SU-DHL-6 (cell line): ENCODE measurements around the gene SEPHS1.

Experiments used
- H2AFZ ChIP-seq: fragments of 200-600 bp; sonication (generic); 2 replicates; pipeline ENCODE4 v1.6.1; 2014; ENCODE audit warnings: low read depth, mild to moderate bottlenecking, moderate library complexity, mixed read lengths, antibody characterized with exemption, low read length; ENCODE audit not compliant: severe bottlenecking
- H3F3A ChIP-seq: fragments of 200-600 bp; shearing (Covaris generic); 2 replicates; pipeline ENCODE4 v1.6.0; 2016; ENCODE audit warnings: antibody characterized with exemption, mild to moderate bottlenecking; ENCODE audit not compliant: insufficient read depth
- H3K27ac ChIP-seq: fragments of 200-600 bp; sonication (generic); 2 replicates; pipeline ENCODE4 v1.5.1; 2016; ENCODE audit warnings: low read depth, mild to moderate bottlenecking, low read length, moderate library complexity, mixed read lengths
- H3K27me3 ChIP-seq: fragments of 200-600 bp; sonication (generic), shearing (Covaris generic); 2 replicates; pipeline ENCODE4 v1.6.0; 2014; ENCODE audit warnings: mild to moderate bottlenecking, low read length
- H3K36me3 ChIP-seq: fragments of 200-600 bp; sonication (generic); 2 replicates; pipeline ENCODE4 v1.6.1; 2014; ENCODE audit warnings: mild to moderate bottlenecking, low read length, mixed read lengths
- H3K4me2 ChIP-seq: fragments of 300-600, 200-600 bp; shearing (Covaris generic), sonication (generic); 2 replicates; pipeline ENCODE4 v1.6.0; 2014; ENCODE audit warnings: low read length, low read depth, mild to moderate bottlenecking; ENCODE audit not compliant: poor library complexity, severe bottlenecking
- H3K4me3 ChIP-seq: fragments of 200-600 bp; sonication (generic); 2 replicates; pipeline ENCODE4 v1.5.1; 2014; ENCODE audit warnings: antibody characterized with exemption, low read length, mild to moderate bottlenecking, mixed read lengths; ENCODE audit not compliant: insufficient read depth, poor library complexity, severe bottlenecking
- H3K79me2 ChIP-seq: fragments of 200-600 bp; sonication (generic); 2 replicates; pipeline ENCODE4 v1.6.1; 2014; ENCODE audit warnings: mild to moderate bottlenecking, low read length, moderate library complexity; ENCODE audit not compliant: insufficient read depth
- H3K9ac ChIP-seq: fragments of 200-600 bp; sonication (generic); 2 replicates; pipeline ENCODE4 v1.7.0; 2014; ENCODE audit warnings: mild to moderate bottlenecking, low read length
- H3K9me2 ChIP-seq: fragments of 200-600 bp; sonication (generic); replicated peaks from 2 replicates; pipeline ENCODE4 v1.6.1; 2014; ENCODE audit warnings: low read length; ENCODE audit not compliant: insufficient read depth
- H3K9me3 ChIP-seq: fragments of 200-600 bp; sonication (generic); 2 replicates; pipeline ENCODE4 v1.6.1; 2014; ENCODE audit warnings: low read length, mixed read lengths; ENCODE audit not compliant: insufficient read depth
- H4K20me1 ChIP-seq: fragments of 200-600 bp; sonication (generic); 2 replicates; pipeline ENCODE4 v1.6.1; 2014; ENCODE audit warnings: low read depth, mild to moderate bottlenecking, antibody characterized with exemption, low read length, moderate library complexity, mixed read lengths
- EZH2phosphoT487 ChIP-seq: fragments of 200-600 bp; sonication (generic), shearing (Covaris generic); conservative IDR thresholded peaks from 2 replicates; pipeline ENCODE4 v1.6.1; 2018; ENCODE audit warnings: mild to moderate bottlenecking, antibody characterized with exemption, low read length, moderate library complexity, mixed read lengths
- TF ChIP-seq, protein P1 (sequence below): fragments of 200-600 bp; sonication (generic); IDR thresholded peaks from one replicate; pipeline ENCODE4 v1.5.1; 2017; ENCODE audit warnings: antibody characterized with exemption, mild to moderate bottlenecking, low read length, moderate library complexity; ENCODE audit not compliant: insufficient read depth, poor library complexity, severe bottlenecking

SEPHS1 gene

DNA sequence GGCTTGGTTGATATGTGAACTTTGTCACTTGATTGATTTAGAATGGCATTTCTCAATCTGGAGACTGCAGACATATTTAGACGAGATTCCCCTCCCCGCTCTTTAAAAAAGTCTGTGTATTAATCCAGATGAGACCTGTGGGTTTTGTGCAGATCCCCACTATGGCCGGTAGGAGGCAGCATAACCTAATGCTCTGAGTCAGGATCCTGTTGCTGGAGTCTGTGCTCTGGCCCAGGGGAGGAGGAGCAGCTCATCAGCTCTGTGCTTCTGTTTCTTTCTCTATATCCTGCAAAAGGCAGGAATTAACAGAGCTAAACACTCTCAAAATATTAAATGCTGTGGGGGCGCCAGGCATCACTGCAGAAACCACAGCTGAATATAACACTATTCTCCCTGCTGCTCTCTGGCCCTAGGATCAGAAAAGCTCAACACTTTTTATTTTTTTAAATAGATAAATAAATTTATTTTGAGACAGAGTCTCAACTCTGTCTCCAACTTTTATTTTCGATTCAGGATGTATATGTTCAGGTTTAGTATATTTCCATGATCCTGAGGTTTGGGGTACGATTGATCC lies 23.9 kb upstream of the SEPHS1 start:
- Histone ChIP-seq H2AFZ (no peak overlapping the region), H3K4me2 (no peak overlapping the region)

DNA sequence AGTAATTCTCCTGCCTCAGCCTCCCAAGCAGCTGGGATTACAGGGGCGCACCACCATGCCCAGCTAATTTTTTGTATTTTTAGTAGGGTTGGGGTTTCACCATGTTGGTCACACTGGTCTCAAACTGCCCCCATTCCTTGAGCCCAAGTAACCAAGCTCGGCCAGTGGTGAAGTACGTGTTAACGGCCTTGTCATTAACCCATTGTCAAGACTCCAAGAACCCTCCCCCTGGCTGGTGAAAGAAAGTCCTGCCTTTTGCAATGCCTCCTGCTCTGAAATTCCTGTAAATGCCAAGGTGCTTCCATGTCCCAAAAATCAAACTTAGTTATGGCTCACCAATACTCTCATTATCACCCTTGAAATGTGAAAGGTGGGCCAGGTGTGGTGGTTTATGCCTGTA lies 18.8 kb upstream of the SEPHS1 start:
- TF ChIP-seq, protein P1, sequence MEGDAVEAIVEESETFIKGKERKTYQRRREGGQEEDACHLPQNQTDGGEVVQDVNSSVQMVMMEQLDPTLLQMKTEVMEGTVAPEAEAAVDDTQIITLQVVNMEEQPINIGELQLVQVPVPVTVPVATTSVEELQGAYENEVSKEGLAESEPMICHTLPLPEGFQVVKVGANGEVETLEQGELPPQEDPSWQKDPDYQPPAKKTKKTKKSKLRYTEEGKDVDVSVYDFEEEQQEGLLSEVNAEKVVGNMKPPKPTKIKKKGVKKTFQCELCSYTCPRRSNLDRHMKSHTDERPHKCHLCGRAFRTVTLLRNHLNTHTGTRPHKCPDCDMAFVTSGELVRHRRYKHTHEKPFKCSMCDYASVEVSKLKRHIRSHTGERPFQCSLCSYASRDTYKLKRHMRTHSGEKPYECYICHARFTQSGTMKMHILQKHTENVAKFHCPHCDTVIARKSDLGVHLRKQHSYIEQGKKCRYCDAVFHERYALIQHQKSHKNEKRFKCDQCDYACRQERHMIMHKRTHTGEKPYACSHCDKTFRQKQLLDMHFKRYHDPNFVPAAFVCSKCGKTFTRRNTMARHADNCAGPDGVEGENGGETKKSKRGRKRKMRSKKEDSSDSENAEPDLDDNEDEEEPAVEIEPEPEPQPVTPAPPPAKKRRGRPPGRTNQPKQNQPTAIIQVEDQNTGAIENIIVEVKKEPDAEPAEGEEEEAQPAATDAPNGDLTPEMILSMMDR, result no peak
- no peak for TF ChIP-seq EZH2phosphoT487
- no peaks in the 10 kb centered on the region for H3K79me2 ChIP-seq
- no peaks in the 10 kb centered on the region for H3K36me3 ChIP-seq
- H3K9me3 ChIP-seq, result no peaks in the 10 kb centered on the region
- H3K27me3 ChIP-seq, result no peaks in the 10 kb centered on the region
- no peaks in the 10 kb centered on the region for H3K9me2 ChIP-seq
- H3F3A ChIP-seq, result no peaks in the 10 kb centered on the region
- H2AFZ ChIP-seq, result no peak overlapping the region
- no peak overlapping the region for H3K4me3 ChIP-seq
- H4K20me1 ChIP-seq, result no peaks in the 10 kb centered on the region
- no peak overlapping the region for H3K9ac ChIP-seq
- no peak overlapping the region for H3K27ac ChIP-seq
- H3K4me2 ChIP-seq, result no peak overlapping the region

More for the DNA sequence above, 23.9 kb upstream of the SEPHS1 start:
- TF ChIP-seq, protein P1, result peak; percentile 92
- no peak for TF ChIP-seq EZH2phosphoT487
- no peaks in the 10 kb centered on the region for H3F3A ChIP-seq
- no peak overlapping the region for H3K4me3 ChIP-seq
- no peak overlapping the region for H3K9ac ChIP-seq
- H3K79me2 ChIP-seq, result no peaks in the 10 kb centered on the region
- H3K27ac ChIP-seq, result no peak overlapping the region
- H3K27me3 ChIP-seq, result no peaks in the 10 kb centered on the region
- H4K20me1 ChIP-seq, result no peaks in the 10 kb centered on the region
- no peaks in the 10 kb centered on the region for H3K36me3 ChIP-seq
- no peaks in the 10 kb centered on the region for H3K9me2 ChIP-seq
- no peaks in the 10 kb centered on the region for H3K9me3 ChIP-seq

DNA sequence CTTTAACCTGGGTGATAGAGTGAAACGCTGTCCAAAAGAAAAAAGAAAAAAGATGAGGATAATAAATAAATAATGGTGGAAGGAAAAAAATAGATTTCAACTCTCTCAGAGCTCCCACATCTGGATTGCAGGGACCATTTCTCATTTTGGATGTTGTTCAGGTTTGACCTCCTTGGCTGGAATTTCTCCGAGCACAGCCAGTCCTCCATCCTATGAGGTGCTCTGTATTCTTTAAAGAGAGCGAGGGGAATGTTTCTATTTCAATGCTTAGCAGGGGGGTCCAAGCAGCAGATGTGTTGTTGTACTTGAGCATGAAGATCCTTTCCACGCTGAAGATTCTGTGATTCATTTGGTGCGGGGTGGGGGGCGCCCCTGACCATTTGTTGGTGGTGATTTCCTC lies 17.7 kb upstream of the SEPHS1 start:
- H3K79me2 ChIP-seq, result no peaks in the 10 kb centered on the region
- H3K4me2 ChIP-seq, result no peak overlapping the region
- H3K9me2 ChIP-seq, result no peaks in the 10 kb centered on the region
- H3K27ac ChIP-seq, result no peak overlapping the region
- no peaks in the 10 kb centered on the region for H3K27me3 ChIP-seq
- no peak overlapping the region for H3K4me3 ChIP-seq
- TF ChIP-seq, protein P1, result no peak
- TF ChIP-seq EZH2phosphoT487, result no peak
- H3K36me3 ChIP-seq, result no peaks in the 10 kb centered on the region
- H2AFZ ChIP-seq, result peak overlapping the region; percentile 4
- no peak overlapping the region for H3K9ac ChIP-seq
- H3K9me3 ChIP-seq, result no peaks in the 10 kb centered on the region
- no peaks in the 10 kb centered on the region for H3F3A ChIP-seq
- no peaks in the 10 kb centered on the region for H4K20me1 ChIP-seq
